Mucosa of rectum (tissue), 2 donors: ENCODE data around the gene CHSY3.

ENCODE experiments used
- H3K27ac ChIP-seq, 2 donors: one replicate each; pipeline ENCODE4 v1.7.0; 2013; ENCODE audit warnings: inconsistent platforms in 2 of 2, low read depth in 2 of 2, low read length in 2 of 2
- H3K27me3 ChIP-seq, 2 donors: one replicate each; pipeline ENCODE4 v1.7.0; 2013; ENCODE audit warnings: low read length in 2 of 2; ENCODE audit not compliant: control insufficient read depth in 2 of 2, insufficient read depth in 2 of 2
- H3K36me3 ChIP-seq, 2 donors: one replicate each; pipeline ENCODE4 v1.7.0; 2013; ENCODE audit warnings: low read length in 2 of 2; ENCODE audit not compliant: control insufficient read depth in 2 of 2, insufficient read depth in 2 of 2
- H3K4me1 ChIP-seq, 2 donors: one replicate each; pipeline ENCODE4 v1.7.0; 2013; ENCODE audit warnings: low read length in 2 of 2, mild to moderate bottlenecking in 1 of 2; ENCODE audit not compliant: control insufficient read depth in 2 of 2, insufficient read depth in 2 of 2
- H3K4me3 ChIP-seq, 2 donors: one replicate each; pipeline ENCODE4 v1.7.0; 2013; ENCODE audit warnings: low read length in 2 of 2
- H3K9ac ChIP-seq, 2 donors: one replicate each; pipeline ENCODE4 v1.7.0; 2013; ENCODE audit warnings: low read length in 2 of 2, low read depth in 1 of 2, mild to moderate bottlenecking in 1 of 2
- H3K9me3 ChIP-seq, 2 donors: one replicate each; pipeline ENCODE4 v1.7.0; 2013; ENCODE audit warnings: low read length in 2 of 2; ENCODE audit not compliant: control insufficient read depth in 2 of 2
- donor health status: healthy.
- donor health status: Normal muscosa, but diverticular disease.

CHSY3 gene

DNA sequence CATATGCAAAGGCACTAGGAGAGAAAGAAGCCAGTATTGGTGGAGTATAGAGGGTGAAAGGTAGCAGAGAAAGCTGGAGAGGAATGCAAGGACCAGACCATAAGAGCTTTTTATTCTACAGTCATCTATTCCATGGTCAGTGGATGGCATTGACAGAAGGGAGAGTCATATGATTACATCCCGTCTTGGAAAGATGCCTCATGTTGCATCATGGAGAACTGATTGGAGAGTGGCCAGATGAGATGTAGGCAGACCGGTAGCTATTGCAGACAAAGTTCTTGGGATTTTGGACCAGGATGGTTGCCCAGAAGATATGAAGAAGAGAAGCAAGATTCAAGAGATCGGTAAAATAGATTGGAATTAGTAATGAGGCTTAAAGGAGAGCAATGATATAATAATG is 260.7 kb downstream of the CHSY3 start:
- H3K4me1 ChIP-seq, result no peaks in the 10 kb centered on the region
- H3K27me3 ChIP-seq, result no peaks in the 10 kb centered on the region
- H3K27ac ChIP-seq, result no peak overlapping the region
- no peak overlapping the region for H3K9ac ChIP-seq
- H3K4me3 ChIP-seq, result no peak overlapping the region
- H3K9me3 ChIP-seq, result no peaks in the 10 kb centered on the region
- H3K36me3 ChIP-seq, result no peaks in the 10 kb centered on the region

DNA sequence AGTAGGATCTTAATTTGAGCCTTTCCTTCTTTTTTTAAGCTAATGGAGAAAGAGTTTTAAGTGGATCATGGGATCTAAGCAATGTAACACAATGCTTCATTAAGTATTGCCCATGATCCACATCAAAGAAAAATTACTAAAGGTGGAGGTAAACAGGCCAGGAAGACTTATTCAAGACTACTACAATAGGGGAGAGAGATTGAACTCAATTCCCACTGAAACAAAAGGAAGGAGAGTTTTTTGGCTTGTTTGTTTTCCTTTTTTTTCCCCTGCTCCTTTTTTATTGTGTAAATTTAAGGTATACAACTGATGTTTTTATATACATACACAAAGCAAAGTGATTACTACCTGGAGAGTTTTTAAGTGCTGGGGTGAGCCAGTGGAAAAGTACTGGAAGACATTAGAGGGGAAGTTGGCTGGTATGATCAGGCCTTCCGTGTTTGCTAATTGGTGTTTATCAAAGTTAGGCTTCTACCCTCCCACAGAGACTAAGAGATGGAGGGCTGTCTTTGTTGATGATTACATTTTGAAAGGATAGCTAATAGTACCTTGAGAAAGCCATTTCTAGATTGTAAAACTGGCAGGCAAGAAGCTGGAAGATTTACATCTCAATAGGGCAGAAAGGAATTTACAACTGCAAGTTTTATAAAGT is 262.7 kb downstream of the CHSY3 start:
- H3K4me1 ChIP-seq, result no peaks in the 10 kb centered on the region
- no peaks in the 10 kb centered on the region for H3K36me3 ChIP-seq
- no peak overlapping the region for H3K27ac ChIP-seq
- no peaks in the 10 kb centered on the region for H3K9me3 ChIP-seq
- no peaks in the 10 kb centered on the region for H3K27me3 ChIP-seq
- H3K4me3 ChIP-seq, result no peak overlapping the region
- H3K9ac ChIP-seq, result no peak overlapping the region

DNA sequence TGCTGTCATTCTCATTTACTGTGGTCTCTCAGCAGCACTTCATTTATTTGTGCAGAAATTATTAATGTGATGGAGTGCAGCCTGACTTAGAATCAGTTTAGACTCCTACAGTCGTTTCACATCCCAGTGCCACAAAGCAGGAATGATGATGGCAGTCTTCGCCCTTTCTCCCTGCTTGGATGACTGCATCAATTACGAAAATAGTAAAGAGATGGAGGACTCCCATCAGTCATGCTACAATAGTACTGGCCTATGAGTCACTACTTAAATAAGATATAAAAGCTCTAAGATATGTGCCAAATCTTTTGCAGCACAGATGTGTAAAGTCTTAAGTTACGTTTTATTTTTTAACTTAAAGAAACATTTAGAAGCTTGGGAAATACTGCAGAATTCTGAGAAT is 263.9 kb downstream of the CHSY3 start:
- H3K27me3 ChIP-seq, result no peaks in the 10 kb centered on the region
- no peaks in the 10 kb centered on the region for H3K36me3 ChIP-seq
- no peaks in the 10 kb centered on the region for H3K4me1 ChIP-seq
- H3K9ac ChIP-seq, result no peak overlapping the region
- H3K27ac ChIP-seq, result no peak overlapping the region
- no peaks in the 10 kb centered on the region for H3K9me3 ChIP-seq
- no peak overlapping the region for H3K4me3 ChIP-seq

- H3K9ac ChIP-seq, result no peak overlapping the region
- no peaks in the 10 kb centered on the region for H3K36me3 ChIP-seq
- no peak overlapping the region for H3K4me3 ChIP-seq
- H3K9me3 ChIP-seq, result no peaks in the 10 kb centered on the region
- H3K4me1 ChIP-seq, result no peaks in the 10 kb centered on the region
- no peak overlapping the region for H3K27ac ChIP-seq
- H3K27me3 ChIP-seq, result no peaks in the 10 kb centered on the region
These were observed 267.4 kb downstream of the CHSY3 start for GRCh38 chr5:130171699-130172098.

DNA sequence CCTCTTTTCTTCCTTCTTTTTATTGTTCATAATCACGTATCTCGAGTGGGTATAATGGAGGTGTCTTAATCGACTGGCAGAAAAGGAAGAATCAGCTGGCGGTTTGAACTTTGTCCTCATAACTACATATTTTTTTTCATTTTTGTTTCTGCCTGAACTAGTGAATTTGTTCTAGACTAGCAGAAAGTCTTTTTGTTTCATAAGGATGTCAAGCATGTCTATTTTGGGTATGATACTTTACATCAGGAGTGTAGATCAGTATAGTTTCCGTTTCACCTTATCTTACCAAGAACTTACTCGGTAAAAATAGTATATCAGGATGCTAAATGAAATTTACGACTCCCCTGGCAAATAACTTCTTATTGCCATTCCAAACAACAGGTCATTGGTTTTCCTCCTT is 278.9 kb downstream of the CHSY3 start:
- Histone ChIP-seq H3K9ac (no peak overlapping the region), H3K27ac (no peak overlapping the region), H3K9me3 (no peaks in the 10 kb centered on the region), H3K4me3 (no peak overlapping the region), H3K36me3 (no peaks in the 10 kb centered on the region), H3K4me1 (no peaks in the 10 kb centered on the region), H3K27me3 (no peaks in the 10 kb centered on the region)

DNA sequence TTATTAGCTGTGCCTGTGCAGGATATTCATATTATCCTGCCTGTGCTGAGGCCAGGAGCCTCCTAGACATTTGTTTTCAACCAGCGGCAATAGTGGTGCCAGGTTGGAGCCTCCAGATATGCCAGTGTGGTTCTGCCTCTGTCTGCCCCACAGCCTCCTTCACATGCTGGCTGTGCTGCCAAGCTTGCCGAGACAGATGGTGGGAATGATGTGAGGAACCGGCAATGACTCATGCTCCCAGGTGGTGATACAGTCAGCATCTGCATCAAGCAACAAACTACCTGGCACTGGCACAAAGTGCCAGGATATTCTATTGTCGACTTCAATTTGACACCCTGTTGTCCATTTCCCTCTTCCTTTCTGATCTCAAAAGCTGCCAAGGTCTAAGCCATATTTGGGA is 285.7 kb downstream of the CHSY3 start:
- no peak overlapping the region for H3K4me3 ChIP-seq
- H3K27ac ChIP-seq, result no peak overlapping the region
- H3K4me1 ChIP-seq, result no peaks in the 10 kb centered on the region
- no peaks in the 10 kb centered on the region for H3K9me3 ChIP-seq
- H3K27me3 ChIP-seq, result no peaks in the 10 kb centered on the region
- no peak overlapping the region for H3K9ac ChIP-seq
- H3K36me3 ChIP-seq, result no peaks in the 10 kb centered on the region

GRCh38 chr5:130198927-130199326 is 294.7 kb downstream of the CHSY3 start:
- H3K27me3 ChIP-seq, result no peaks in the 10 kb centered on the region
- H3K9me3 ChIP-seq, result no peaks in the 10 kb centered on the region
- no peaks in the 10 kb centered on the region for H3K4me1 ChIP-seq
- no peak overlapping the region for H3K27ac ChIP-seq
- H3K4me3 ChIP-seq, result no peak overlapping the region
- no peak overlapping the region for H3K9ac ChIP-seq
- H3K36me3 ChIP-seq, result no peaks in the 10 kb centered on the region

GRCh38 chr5:130206686-130207085 is 302.4 kb downstream of the CHSY3 start:
- Histone ChIP-seq H3K27me3 (no peaks in the 10 kb centered on the region), H3K27ac (no peak overlapping the region), H3K9ac (no peak overlapping the region), H3K9me3 (no peaks in the 10 kb centered on the region), H3K36me3 (no peaks in the 10 kb centered on the region), H3K4me1 (no peaks in the 10 kb centered on the region), H3K4me3 (no peak overlapping the region)

GRCh38 chr5:130213607-130214006 is 309.3 kb downstream of the CHSY3 start:
- no peak overlapping the region for H3K27ac ChIP-seq
- no peaks in the 10 kb centered on the region for H3K4me1 ChIP-seq
- no peaks in the 10 kb centered on the region for H3K27me3 ChIP-seq
- H3K9me3 ChIP-seq, result no peaks in the 10 kb centered on the region
- H3K36me3 ChIP-seq, result no peaks in the 10 kb centered on the region
- H3K4me3 ChIP-seq, result no peak overlapping the region
- no peak overlapping the region for H3K9ac ChIP-seq

DNA sequence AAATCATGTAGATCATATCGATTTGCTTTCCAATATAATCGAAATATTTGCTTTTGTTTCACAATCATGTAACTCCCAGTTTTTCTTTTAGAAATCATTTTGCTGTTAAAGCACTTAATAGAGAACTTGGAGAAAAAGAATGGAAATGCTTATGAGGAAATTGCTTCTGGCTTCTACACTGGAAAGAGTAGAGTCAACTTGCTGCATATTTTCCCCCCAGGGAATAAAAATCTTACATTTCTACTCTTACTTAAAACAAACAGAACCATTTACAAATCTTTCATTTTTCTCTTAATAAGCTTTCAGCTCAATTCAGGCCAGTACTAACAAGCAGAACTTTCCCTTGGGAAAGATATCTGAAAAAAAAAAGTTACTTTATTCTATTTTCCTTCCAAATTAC is 312.0 kb downstream of the CHSY3 start:
- H3K4me3 ChIP-seq, result no peak overlapping the region
- no peaks in the 10 kb centered on the region for H3K4me1 ChIP-seq
- no peaks in the 10 kb centered on the region for H3K27me3 ChIP-seq
- H3K9me3 ChIP-seq, result no peaks in the 10 kb centered on the region
- no peak overlapping the region for H3K27ac ChIP-seq
- no peak overlapping the region for H3K9ac ChIP-seq
- H3K36me3 ChIP-seq, result no peaks in the 10 kb centered on the region

DNA sequence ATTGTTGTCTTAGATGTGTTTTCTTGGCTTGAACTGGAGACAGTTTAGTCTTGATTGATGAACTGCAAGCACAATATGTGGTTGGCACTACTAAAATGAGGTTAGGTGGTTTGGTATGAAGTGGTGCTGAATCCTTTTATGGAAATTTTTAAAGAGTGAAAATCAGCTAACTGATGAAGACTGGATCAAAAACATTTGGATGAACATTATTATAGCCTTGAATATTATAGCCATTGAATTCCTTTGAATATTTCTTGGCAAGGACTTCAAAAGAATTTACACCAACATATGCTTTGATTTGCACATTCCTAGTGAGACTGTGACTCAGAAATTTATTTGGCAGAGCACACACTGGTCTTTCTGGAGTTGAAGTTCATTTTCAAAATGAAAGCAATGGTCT is 318.3 kb downstream of the CHSY3 start:
- Histone ChIP-seq H3K27me3 (no peaks in the 10 kb centered on the region), H3K27ac (no peak overlapping the region), H3K9ac (no peak overlapping the region), H3K36me3 (no peaks in the 10 kb centered on the region), H3K4me1 (no peaks in the 10 kb centered on the region), H3K9me3 (no peaks in the 10 kb centered on the region), H3K4me3 (no peak overlapping the region)
